Hepatic stellate cell (primary cell): ENCODE data around the gene AUH.

Experiments used
- DNase-seq: peaks from one replicate; pipeline ENCODE4 v3.0.0; 2011; ENCODE audit warnings: low spot score

AUH gene

GRCh38 chr9:91338681-91339080 lies 23.0 kb downstream of the AUH start:
- DNase-seq: no peak

- no peak for DNase-seq
Observed at GRCh38 chr9:91336786-91337185, 24.9 kb downstream of the AUH start.

- no peak for DNase-seq
Observed at GRCh38 chr9:91334053-91334452, 27.7 kb downstream of the AUH start.

- DNase-seq: no peak
Observed at GRCh38 chr9:91333551-91333950, 28.2 kb downstream of the AUH start.

- DNase-seq: no peak
Observed at GRCh38 chr9:91332546-91333231, 29.0 kb downstream of the AUH start.

GRCh38 chr9:91331849-91332248 lies 29.9 kb downstream of the AUH start:
- DNase-seq: no peak

GRCh38 chr9:91328186-91328585 lies 33.5 kb downstream of the AUH start:
- DNase-seq: no peak

- no peak for DNase-seq
Observed at GRCh38 chr9:91321691-91322090, 40.0 kb downstream of the AUH start.

GRCh38 chr9:91320299-91320698 lies 41.4 kb downstream of the AUH start:
- no peak for DNase-seq

- no peak for DNase-seq
Observed at GRCh38 chr9:91316093-91316492, 45.6 kb downstream of the AUH start.

- no peak for DNase-seq
Observed at GRCh38 chr9:91315191-91315590, 46.5 kb downstream of the AUH start.

GRCh38 chr9:91312717-91313325 lies 48.9 kb downstream of the AUH start:
- DNase-seq: no peak

GRCh38 chr9:91310037-91310436 lies 51.7 kb downstream of the AUH start:
- no peak for DNase-seq

GRCh38 chr9:91308191-91308590 lies 53.5 kb downstream of the AUH start:
- DNase-seq: no peak

GRCh38 chr9:91307279-91307678 lies 54.4 kb downstream of the AUH start:
- DNase-seq: no peak

- DNase-seq: no peak
Observed at GRCh38 chr9:91306296-91306630, 55.5 kb downstream of the AUH start.

GRCh38 chr9:91305596-91306295 lies 56.0 kb downstream of the AUH start:
- DNase-seq: no peak

- no peak for DNase-seq
Observed at GRCh38 chr9:91303741-91304415, 57.8 kb downstream of the AUH start.

- peak; percentile 51 for DNase-seq
Observed at GRCh38 chr9:91302831-91303230, 58.9 kb downstream of the AUH start.

GRCh38 chr9:91301161-91301560 lies 60.6 kb downstream of the AUH start:
- DNase-seq: no peak

- DNase-seq: no peak
Observed at GRCh38 chr9:91298311-91298710, 63.4 kb downstream of the AUH start.

GRCh38 chr9:91297306-91297705 lies 64.4 kb downstream of the AUH start:
- DNase-seq: no peak

- DNase-seq: no peak
Observed at GRCh38 chr9:91296354-91296753, 65.4 kb downstream of the AUH start.
